AG09319 (cell line): Measurements from ENCODE around the gene MICALL2.

Experiments used
- DNase-seq: peaks from one replicate; pipeline ENCODE4 v3.0.0-alpha.2; 2010; ENCODE audit warnings: low read depth; ENCODE audit errors: extremely low read depth
- TF ChIP-seq, protein P1 (sequence below): IDR thresholded peaks from 2 replicates; pipeline ENCODE4 v1.5.1; 2011; ENCODE audit warnings: low read depth, mild to moderate bottlenecking, inconsistent platforms, low read length, moderate library complexity

MICALL2 gene

GRCh38 chr7:1395211-1396070, 63.8 kb downstream of the MICALL2 start:
- no peak for DNase-seq
- TF ChIP-seq, protein P1, sequence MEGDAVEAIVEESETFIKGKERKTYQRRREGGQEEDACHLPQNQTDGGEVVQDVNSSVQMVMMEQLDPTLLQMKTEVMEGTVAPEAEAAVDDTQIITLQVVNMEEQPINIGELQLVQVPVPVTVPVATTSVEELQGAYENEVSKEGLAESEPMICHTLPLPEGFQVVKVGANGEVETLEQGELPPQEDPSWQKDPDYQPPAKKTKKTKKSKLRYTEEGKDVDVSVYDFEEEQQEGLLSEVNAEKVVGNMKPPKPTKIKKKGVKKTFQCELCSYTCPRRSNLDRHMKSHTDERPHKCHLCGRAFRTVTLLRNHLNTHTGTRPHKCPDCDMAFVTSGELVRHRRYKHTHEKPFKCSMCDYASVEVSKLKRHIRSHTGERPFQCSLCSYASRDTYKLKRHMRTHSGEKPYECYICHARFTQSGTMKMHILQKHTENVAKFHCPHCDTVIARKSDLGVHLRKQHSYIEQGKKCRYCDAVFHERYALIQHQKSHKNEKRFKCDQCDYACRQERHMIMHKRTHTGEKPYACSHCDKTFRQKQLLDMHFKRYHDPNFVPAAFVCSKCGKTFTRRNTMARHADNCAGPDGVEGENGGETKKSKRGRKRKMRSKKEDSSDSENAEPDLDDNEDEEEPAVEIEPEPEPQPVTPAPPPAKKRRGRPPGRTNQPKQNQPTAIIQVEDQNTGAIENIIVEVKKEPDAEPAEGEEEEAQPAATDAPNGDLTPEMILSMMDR: no peak

DNA sequence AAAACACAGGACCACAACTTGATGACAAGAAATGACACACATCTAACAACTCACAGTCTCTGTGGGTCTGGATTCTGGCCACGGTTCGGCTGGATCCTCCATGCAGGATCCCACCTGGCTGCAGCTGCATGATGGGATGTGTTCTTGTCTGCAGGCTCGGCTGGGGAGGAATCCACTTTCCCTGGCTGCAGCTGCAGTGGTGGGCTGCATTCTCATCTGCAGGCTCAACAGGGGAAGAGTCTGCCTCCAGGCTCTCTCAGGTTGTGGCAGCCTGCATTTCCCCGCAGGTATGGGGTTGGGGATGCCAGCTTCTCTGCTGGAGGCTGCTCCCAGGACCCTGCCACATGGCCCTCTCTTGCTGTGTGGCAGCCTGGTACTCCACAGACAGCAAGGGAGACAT, 64.9 kb downstream of the MICALL2 start:
- no peak for DNase-seq

GRCh38 chr7:1393421-1393820, 65.8 kb downstream of the MICALL2 start:
- no peak for DNase-seq
- TF ChIP-seq, protein P1: no peak

More for the DNA sequence above, 64.9 kb downstream of the MICALL2 start:
- TF ChIP-seq, protein P1: no peak

GRCh38 chr7:1392556-1392955, 66.7 kb downstream of the MICALL2 start:
- no peak for DNase-seq
- TF ChIP-seq, protein P1: no peak

DNA sequence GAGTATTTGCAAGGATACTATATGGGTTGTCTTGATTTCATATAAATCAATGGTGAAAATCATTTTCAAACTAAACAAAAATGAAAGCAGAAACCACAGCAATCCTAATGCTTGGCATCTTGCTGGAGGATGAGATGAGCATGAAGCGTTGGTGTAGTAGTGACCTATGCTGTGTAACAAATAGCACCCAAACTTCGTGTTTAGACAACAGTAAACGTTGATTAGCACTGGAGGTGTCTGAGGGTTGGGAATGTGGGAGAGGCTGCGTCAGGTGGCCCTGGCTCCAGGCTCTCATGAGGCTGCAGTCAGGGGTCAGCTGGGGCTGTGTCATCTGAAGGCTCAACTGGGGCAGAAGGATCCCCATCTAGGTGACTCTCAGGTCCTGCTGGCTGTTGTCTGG, 67.8 kb downstream of the MICALL2 start:
- DNase-seq: no peak
- TF ChIP-seq, protein P1: no peak

DNA sequence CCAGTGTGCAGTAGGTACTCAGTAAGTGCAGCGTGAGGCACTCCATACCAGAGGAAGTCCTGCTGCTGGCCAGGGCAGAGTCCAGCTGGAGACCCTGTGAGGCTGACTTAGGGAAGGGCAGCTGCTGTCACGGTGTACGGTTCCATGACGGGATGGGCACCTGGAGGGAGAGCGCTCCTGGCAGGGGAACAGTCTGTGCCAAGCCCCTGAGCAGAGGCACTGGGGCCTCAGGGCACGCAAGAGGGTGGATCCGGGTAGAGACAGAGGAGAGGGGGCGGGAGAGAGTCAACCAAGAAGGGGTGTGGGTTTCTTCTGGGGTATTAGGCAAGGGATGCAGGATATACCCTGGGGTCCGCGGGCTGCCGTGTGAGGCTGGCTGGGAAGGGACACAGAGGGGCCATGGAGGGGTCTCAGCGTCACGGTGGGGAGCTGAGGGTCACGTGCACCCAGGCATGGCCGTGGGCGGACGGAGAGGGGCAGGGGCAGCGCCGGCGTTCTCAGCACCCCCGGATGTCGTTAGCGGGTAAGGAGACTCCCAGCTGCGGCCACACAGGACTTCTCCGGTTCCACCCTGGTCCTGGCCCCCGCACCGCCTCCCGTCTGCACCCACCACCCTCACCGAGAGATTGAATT, 70.5 kb downstream of the MICALL2 start:
- DNase-seq: no peak
- TF ChIP-seq, protein P1: no peak

- TF ChIP-seq, protein P1: no peak
- DNase-seq: no peak
Measured at GRCh38 chr7:1388021-1388702, 71.1 kb downstream of the MICALL2 start.
